Fibroblast of pulmonary artery (primary cell): ENCODE results near the gene TCF7L2.

Source experiments
- DNase-seq: peaks from one replicate; pipeline ENCODE4 v3.0.0-alpha.2; 2010; ENCODE audit warnings: low read depth
- H3K4me3 ChIP-seq: replicated peaks from 2 replicates; pipeline ENCODE4 v1.5.1; 2011; ENCODE audit warnings: low read depth, mild to moderate bottlenecking, control low read depth, low read length, moderate library complexity
- TF ChIP-seq, protein P1 (sequence below): IDR thresholded peaks from 2 replicates; pipeline ENCODE4 v1.5.1; 2011; ENCODE audit warnings: mild to moderate bottlenecking, control low read depth, low read length, inconsistent platforms; ENCODE audit errors: missing control alignments

The TCF7L2 gene

DNA sequence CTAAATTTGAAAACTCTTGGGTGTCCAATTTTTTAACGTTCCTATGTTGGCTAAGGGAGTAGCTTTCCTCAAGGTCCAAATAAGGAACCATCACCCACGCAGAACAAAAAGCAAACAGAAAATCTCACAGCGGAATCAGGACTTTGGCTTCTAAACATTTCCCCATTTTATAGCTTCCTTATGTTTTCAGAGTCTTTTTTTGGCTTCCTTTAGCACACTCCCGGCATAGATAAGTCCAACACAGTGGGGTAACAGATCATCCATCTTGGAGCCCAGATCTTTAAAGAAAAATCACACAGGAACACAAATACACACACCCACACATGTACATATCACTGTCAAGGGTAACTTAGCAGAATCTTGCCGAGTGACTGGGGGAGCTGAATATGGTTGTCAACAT lies 4.2 kb upstream of the TCF7L2 start:
- TF ChIP-seq, protein P1, sequence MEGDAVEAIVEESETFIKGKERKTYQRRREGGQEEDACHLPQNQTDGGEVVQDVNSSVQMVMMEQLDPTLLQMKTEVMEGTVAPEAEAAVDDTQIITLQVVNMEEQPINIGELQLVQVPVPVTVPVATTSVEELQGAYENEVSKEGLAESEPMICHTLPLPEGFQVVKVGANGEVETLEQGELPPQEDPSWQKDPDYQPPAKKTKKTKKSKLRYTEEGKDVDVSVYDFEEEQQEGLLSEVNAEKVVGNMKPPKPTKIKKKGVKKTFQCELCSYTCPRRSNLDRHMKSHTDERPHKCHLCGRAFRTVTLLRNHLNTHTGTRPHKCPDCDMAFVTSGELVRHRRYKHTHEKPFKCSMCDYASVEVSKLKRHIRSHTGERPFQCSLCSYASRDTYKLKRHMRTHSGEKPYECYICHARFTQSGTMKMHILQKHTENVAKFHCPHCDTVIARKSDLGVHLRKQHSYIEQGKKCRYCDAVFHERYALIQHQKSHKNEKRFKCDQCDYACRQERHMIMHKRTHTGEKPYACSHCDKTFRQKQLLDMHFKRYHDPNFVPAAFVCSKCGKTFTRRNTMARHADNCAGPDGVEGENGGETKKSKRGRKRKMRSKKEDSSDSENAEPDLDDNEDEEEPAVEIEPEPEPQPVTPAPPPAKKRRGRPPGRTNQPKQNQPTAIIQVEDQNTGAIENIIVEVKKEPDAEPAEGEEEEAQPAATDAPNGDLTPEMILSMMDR, result no peak
- no peak for DNase-seq
- no peak overlapping the region for H3K4me3 ChIP-seq

DNA sequence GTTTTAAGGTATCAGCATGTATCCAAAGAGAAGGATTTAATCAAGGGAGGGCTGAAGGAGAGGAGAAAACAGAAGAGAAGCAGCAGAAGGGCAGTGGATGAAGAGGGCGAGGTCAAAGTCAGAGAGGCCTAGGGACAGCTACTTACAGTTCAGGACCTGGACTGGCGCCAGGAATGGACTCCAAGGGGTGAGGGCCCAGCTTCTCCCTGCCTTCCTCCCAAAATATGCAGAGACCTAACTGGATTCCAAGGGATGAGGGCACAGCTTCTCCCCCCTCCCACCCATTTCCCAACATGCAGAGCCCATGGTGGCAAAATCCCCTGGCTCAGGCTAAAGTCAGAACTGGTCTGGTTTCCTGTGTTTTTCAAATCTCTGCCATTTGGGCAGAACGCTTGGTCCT lies 3.4 kb upstream of the TCF7L2 start:
- TF ChIP-seq, protein P1, result no peak
- no peak overlapping the region for H3K4me3 ChIP-seq
- no peak for DNase-seq

- DNase-seq, result no peak
- no peak overlapping the region for H3K4me3 ChIP-seq
- TF ChIP-seq, protein P1, result no peak
Measured at GRCh38 chr10:112948196-112948595, 1.9 kb upstream of the TCF7L2 start.

DNA sequence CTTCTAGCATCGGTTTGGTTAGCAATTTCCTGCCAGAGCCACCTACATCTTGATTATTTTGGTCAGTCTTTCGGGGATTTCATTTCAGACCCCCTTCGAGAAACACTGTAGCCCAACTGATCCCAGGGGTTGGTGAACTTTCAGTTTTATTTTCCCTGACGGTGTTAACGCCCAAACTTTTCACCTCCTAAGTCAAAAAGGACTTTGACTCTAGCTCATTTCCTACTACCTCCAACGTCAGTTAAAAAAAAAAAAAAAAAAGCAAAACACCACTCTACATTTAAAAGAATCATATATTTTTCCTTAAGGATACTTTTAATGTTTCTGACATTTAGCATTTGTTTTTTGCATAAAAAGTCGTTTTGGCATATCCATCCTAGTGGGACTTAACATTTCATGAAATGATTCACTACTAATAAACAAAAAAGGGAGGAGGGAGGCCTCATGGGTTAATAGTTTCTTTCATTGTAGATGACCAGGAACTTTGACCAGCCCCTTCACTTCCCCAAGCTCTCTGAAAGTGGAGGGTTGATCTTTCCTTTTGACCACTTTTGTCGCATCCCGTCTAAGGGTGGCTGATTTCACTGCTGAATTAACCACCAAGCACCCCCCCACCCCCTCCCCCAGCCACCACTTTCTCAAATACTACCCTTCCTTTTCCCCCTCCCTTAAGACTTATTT lies 764 bp upstream of the TCF7L2 start:
- peak overlapping the region; percentile 30 for H3K4me3 ChIP-seq
- no peak for DNase-seq

DNA sequence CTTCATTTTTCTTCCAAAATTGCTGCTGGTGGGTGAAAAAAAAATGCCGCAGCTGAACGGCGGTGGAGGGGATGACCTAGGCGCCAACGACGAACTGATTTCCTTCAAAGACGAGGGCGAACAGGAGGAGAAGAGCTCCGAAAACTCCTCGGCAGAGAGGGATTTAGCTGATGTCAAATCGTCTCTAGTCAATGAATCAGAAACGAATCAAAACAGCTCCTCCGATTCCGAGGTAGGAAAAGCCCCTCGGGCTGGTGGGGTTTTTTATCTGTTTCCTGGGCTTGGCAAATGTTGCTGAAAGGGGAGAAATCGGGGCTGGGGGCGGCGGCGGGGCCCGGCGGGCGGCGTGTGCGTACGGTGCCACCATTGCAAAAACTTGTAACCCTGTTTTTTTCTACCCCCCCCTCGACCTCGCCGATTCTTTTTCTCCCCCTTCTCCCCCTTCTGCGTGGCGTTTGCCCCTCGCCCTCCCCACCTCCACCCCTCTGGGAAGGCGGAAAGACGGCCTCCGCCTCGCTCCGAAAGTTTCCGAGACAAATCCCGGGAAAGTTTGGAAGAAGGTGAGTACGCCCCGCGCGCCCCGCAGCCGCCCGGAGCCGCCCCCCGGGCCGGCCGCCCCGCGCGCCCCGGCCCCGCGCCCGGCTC lies 789 bp downstream of the TCF7L2 start:
- peak; percentile 52 for DNase-seq
- TF ChIP-seq, protein P1, result no peak
- peak overlapping the region; percentile 93 for H3K4me3 ChIP-seq

More for the DNA sequence above, 764 bp upstream of the TCF7L2 start:
- TF ChIP-seq, protein P1, result no peak

DNA sequence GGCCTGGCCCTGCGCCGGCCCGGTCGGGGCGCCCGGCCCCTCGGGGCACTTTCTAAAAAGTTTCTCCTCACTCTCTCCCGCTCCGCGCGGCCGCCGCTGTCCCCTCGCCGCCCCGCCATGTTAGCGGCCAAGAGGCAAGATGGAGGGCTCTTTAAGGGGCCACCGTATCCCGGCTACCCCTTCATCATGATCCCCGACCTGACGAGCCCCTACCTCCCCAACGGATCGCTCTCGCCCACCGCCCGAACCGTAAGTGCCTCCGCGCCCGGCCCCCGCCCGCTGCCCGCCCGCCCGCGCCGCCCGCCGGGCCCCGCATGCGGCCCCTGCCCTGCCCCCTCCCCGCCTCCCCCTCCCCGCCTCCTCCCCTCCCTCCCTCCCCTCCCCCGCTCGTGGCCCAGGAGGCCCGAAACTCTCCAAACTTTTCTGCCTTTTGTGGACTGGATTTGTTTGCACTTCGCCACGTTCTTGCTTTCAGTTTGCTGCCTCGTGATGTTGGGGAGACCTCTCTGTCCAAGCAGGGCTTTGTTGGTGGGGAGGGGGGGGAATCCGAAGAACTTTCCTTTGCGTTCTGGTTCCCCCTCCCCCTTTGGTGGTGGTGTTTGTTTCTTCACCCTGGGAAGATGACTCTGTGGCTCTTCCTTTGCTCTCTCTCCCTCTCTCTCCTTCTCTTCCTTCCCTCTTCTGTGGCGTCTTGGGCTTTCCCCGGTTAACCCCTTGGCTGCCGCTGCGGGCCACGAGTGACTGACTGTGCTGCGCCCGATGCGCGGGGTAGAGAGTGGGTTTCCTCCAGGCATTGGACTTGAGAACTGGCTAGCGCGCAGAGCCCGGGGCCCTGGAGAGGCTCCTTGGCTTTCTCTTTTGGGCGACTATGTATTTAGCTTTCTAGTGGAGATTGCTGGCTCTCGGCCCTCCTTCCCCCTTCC lies 1.6 kb downstream of the TCF7L2 start:
- peak; percentile 87 for DNase-seq
- peak overlapping the region; percentile 93 for H3K4me3 ChIP-seq
- TF ChIP-seq, protein P1, result no peak
